ENCODE results near the gene AARS2.

GRCh38 chr6:44315951-44316350, 2.8 kb upstream of the AARS2 start:
- no peak for TF ChIP-seq CTCF (IDR thresholded peaks at IDR 0.05)
- no peak for TF ChIP-seq POLR2A (IDR thresholded peaks at IDR 0.05)

Measured in uterus (tissue), 2 donors.